ENCODE results near the gene SYNPO2L. TPM values are rescaled to one million over a fixed set of nuclear protein-coding genes. Genes with fewer than 3 reads are reported as not detected.

The SYNPO2L gene
- total and polyA plus RNA-seq, 9 of the 15 experiments (the other 6 are each of a cell fraction or from before 2014, with no cell fraction given), result 0.03 to 0.07 TPM; not detected in 7

- Histone ChIP-seq H3K9me1 (ENCODE audit: control insufficient read depth, insufficient read depth, low read length) (no peaks in the 10 kb centered on the region), H3K9ac (ENCODE audit: insufficient read depth in 1 of 2, low read depth in 2 of 2, low read length in 2 of 2) (no peak overlapping the region), H3K4me2 (ENCODE audit: insufficient read depth, low read length) (no peak overlapping the region), H3K4me3 (no peak overlapping the region), H2AFZ (ENCODE audit: low read depth, low read length) (no peak overlapping the region), H3K36me3 (ENCODE audit: control insufficient read depth, insufficient read depth, low read length) (no peaks in the 10 kb centered on the region), H3K27me3 (ENCODE audit: control insufficient read depth in 2 of 2, insufficient read depth in 2 of 2, low read length in 2 of 2) (no peaks in the 10 kb centered on the region), H4K20me1 (replicated peaks; ENCODE audit: control insufficient read depth, insufficient read depth, low read length) (no peaks in the 10 kb centered on the region), H3K9me3 (replicated peaks; ENCODE audit: control insufficient read depth, insufficient read depth, low read depth, low read length) (no peaks in the 10 kb centered on the region), H3K4me1 (replicated peaks in 1 of 2; ENCODE audit: control insufficient read depth in 2 of 2, insufficient read depth in 2 of 2, low read length in 2 of 2) (peaks cover 7 to 14% of the 10 kb centered on the region in 2 experiments; a peak in 4 of 5 replicates), H3K79me2 (ENCODE audit: control insufficient read depth, insufficient read depth, low read length) (peaks cover 33% of the 10 kb centered on the region), H3K27ac (ENCODE audit: extremely low read depth, low read depth, low read length) (no peak overlapping the region)
- DNase-seq (ENCODE audit: extremely low read depth in 1 of 4, low spot score in 3 of 4) (no peak), ATAC-seq (no peak), FAIRE-seq (no peak)
- WGBS (ENCODE audit: insufficient coverage, low coverage, missing lambda C conversion rate), result 65% methylated on average over 7 of the region's 7 CpGs
- intact Hi-C loops (cut with micrococcal nuclease), result loop anchor here (5.0 kb wide), 2 partner anchors 36 to 101 kb away; partner anchors contain the start of gene USP54
- BruUV-seq (replicated peaks), result no TSS peak
- TF ChIP-seq NR4A1 (CRISPR knock-in tag; IDR thresholded peaks at IDR 0.05) (no peak), NR4A1 (tag; IDR thresholded peaks at IDR 0.05) (no peak), POLR2G (IDR thresholded peaks at IDR 0.05; ENCODE audit: low read depth, low read length) (no peak), MAFK (IDR thresholded peaks at IDR 0.05; ENCODE audit: low read length) (no peak), E2F4 (CRISPR knock-in tag; IDR thresholded peaks at IDR 0.05; ENCODE audit: low read depth) (no peak), ZKSCAN3 (CRISPR knock-in tag; IDR thresholded peaks at IDR 0.05) (no peak), CBX5 (IDR thresholded peaks at IDR 0.05; ENCODE audit: borderline replicate concordance, low read depth) (no peak), ZKSCAN8 (CRISPR knock-in tag; IDR thresholded peaks at IDR 0.05) (peak; percentile 74; the same call in 1 of the 2 replicates)
- in situ Hi-C loops (cut with MboI), result no loop called here
- POLR2A ChIA-PET, result interaction anchor here (1.6 to 2.9 kb wide), 5 partner anchors 10 to 376 kb away, joined by 5 to 13 read pairs (median 6); partner anchors contain the start of gene MRPS16
- CTCF ChIA-PET (ENCODE audit: low intra/inter-chr PET ratio), result interaction anchor here (0.6 kb wide), 1 partner anchor 96 kb away, joined by 3 read pairs; no protein-coding TSS in a partner anchor
These were observed 27.4 kb downstream of the SYNPO2L start for GRCh38 chr10:73628405-73628804.
